Measurements from ENCODE around the gene HTR1E.

- TF ChIP-seq POLR2A (IDR thresholded peaks at IDR 0.05; ENCODE audit: low read depth, low read length) (no peak), POLR2AphosphoS5 (IDR thresholded peaks at IDR 0.05; ENCODE audit: low read depth, low read length) (no peak), TAF1 (IDR thresholded peaks at IDR 0.05; ENCODE audit: borderline replicate concordance, low read depth, low read length) (no peak)
Measured at GRCh38 chr6:87012035-87012434, 74.7 kb downstream of the HTR1E start.
